Measurements from ENCODE around the gene QPCT.

DNA sequence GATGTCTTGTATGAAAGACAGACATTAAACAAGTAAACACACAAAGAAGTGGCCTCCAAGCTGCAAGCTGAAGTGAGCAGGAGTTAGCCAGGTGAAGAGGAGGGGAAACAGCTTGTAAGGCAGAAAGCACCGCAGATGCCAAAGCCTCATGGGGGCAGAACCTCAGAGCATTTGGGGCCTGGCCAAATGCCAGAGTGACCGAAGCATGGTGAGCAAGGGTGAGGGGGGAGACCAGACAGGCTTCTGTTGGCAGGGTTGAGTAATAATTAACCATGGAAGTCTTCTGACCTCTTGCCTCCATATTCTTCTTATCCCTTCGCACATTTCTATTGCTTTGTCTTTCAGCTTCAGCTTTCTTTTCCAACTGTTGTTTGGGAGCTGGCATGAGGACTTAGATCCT is 5.6 kb downstream of the QPCT start:
- TF ChIP-seq, protein P1, sequence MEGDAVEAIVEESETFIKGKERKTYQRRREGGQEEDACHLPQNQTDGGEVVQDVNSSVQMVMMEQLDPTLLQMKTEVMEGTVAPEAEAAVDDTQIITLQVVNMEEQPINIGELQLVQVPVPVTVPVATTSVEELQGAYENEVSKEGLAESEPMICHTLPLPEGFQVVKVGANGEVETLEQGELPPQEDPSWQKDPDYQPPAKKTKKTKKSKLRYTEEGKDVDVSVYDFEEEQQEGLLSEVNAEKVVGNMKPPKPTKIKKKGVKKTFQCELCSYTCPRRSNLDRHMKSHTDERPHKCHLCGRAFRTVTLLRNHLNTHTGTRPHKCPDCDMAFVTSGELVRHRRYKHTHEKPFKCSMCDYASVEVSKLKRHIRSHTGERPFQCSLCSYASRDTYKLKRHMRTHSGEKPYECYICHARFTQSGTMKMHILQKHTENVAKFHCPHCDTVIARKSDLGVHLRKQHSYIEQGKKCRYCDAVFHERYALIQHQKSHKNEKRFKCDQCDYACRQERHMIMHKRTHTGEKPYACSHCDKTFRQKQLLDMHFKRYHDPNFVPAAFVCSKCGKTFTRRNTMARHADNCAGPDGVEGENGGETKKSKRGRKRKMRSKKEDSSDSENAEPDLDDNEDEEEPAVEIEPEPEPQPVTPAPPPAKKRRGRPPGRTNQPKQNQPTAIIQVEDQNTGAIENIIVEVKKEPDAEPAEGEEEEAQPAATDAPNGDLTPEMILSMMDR (IDR thresholded peaks at IDR 0.05), result no peak
- TF ChIP-seq POLR2A (IDR thresholded peaks at IDR 0.05), result no peak

Measured in esophagus squamous epithelium (tissue), 4 donors.